NCI-H1105 (cell line): ENCODE data around the gene RNF114.
A peak's percentile ranks its signal among the peaks of the same experiment; 100 is the strongest.
"Not testable (repeated sequence)": the region's sequence is repeated elsewhere in the genome, so short reads cannot be mapped to it uniquely, and the experiment has no call there.

Experiments used
- DNase-seq: peaks from one replicate; lab custom pipeline; 2025; lab: John Stamatoyannopoulos, UW

Gene RNF114

DNA sequence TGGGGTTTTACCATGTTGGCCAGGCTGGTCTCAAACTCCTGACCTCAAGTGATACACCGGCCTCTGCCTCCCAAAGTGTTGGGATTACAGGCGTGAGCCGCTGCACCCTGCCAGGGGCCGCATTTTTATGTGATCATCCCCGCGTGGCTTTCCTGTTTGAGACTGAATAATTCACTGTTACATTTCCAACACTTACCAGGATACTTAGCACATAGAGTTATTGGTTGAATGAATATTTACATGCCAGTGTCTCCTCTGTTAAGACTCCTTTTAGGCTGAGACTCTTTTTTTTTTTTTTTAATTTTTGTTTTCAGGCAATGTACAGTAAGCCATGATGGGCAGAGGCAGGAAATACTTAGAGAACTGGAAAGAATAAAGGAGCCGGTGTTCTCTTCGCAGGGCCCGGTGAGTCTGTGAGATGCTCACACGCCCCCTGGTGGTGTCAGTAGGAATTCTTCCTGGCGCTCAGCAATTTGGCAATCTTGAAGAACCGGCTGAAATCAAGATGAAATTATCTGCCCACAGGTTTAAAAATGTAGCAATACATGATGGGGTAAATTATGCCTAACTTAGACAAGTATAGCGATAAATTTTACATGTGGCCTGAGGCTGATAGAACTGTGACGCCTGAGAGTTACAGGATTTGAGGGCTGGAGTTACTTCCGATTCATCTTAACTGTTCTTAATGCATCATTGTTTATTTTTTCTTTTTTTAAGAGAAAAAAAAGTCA, 7.6 kb upstream of the RNF114 start:
- DNase-seq, result peak; percentile 64

DNA sequence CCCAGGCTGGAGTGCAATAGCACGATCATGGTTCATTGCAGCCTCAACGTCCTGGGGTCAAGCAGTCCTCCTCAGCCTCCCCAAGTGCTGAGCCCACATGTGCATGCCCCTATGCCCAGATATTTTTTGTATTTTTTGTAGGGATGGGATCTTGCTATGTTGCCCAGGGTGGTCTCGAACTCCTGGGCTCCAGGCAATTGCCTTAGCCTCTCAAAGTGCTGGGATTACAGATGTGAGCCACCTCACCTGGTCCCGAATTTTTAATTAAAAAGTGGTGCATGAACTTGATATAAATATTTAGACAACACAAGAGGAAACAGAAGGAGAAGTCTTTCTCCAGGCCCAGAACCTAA, 7.1 kb upstream of the RNF114 start:
- DNase-seq, result no peak

GRCh38 chr20:49935746-49936152, 448 bp upstream of the RNF114 start:
- no peak for DNase-seq

DNA sequence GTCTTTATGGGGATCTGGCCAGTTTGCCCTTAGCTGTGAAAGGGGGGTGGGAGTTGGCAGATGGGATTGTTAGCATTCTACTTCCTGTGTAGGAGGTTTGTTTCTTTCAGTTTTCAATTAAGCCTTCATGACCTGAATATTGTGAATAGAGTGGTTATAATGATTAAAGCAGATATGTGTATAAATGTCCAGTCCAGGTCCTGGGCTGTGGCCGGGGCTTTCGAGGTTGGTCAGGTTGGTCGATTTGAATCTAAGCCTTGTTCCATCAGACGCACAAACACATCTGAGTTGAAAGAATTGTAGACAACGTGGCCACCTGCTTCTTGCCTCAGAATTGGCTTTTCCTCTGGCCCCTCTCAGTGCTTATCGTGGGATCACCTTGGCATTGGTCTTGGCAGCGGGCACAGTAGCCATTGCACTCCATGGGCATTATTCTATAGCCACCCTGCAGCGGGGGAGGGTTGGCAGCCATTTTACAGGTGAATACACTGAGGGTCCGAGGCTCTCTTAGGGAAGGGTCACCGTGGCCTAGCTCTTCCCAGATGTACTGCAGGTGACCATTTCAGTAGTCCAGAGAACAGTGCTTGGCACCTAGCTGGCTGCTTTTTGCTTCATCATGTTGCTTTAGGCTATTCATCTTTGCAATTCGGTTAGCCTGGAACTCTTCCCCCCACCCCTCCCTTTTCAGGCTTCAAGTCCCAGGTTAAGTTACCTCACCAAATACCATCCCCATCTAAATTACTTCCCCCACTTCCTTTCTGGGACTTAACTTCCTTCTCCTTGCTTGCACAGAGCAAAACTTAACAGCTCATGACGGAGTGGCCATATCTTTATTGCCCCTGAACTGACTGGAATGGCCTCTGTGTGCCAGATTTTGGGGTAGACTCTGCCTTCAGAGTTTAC, 1.1 kb downstream of the RNF114 start:
- DNase-seq, result no peak

GRCh38 chr20:49938173-49939163, 2.3 kb downstream of the RNF114 start:
- DNase-seq, result no peak

- DNase-seq, result no peak
Measured at GRCh38 chr20:49941456-49941855, 5.3 kb downstream of the RNF114 start.

DNA sequence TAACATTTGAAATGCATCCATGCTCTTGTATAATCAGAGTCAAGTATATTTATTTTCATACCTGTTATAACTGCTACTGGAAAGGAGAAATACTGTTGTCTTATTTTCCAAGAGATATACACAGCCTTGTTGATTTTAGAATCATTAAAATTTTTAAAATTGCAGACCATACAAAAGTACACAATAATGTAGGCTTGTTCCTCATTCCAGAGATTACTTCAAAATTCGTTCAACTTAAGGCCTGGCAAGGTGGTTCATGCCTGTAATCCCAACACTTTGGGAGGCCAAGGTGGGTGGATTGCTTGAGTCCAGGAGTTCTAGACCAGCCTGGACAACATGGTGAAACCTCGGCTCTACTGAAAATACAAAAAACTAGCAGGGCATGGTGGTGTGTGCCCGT, 6.1 kb downstream of the RNF114 start:
- no peak for DNase-seq

DNA sequence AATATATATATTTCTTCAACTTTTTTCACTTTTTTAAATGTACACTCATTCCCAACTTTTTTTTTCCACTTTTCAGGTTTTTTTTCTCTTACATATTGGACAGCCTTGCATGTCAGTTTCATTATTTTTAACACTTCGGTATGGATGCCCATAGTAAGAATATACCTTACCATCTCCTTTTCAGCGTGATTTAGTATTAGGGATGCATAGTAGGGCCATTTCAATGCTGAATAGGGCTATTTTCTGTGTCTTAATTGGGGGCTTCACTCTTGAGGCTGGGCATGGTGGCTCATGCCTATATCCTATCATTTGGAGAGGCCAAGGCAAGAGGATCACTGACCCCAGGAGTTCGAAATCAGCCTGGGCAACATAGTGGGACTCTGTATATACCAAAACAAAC, 6.7 kb downstream of the RNF114 start:
- no peak for DNase-seq

DNA sequence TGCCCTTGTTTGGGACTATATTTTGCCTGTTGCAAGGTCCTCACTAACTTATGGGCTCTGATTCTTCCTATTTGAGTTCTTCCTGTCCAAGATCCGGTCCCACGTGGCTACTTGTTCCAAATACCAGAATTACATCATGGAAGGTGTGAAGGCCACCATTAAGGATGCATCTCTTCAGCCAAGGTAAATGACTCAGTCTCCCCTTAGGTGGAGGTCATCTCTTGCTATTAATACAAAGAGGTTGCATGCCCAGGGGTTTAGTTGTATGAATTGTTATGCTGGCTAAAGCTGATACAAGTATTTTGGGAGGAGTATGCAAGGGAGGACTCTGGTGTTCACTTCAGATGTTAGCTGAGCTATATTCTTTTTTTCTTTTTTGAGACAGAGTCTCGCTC, 9.1 kb downstream of the RNF114 start:
- DNase-seq, result no peak

DNA sequence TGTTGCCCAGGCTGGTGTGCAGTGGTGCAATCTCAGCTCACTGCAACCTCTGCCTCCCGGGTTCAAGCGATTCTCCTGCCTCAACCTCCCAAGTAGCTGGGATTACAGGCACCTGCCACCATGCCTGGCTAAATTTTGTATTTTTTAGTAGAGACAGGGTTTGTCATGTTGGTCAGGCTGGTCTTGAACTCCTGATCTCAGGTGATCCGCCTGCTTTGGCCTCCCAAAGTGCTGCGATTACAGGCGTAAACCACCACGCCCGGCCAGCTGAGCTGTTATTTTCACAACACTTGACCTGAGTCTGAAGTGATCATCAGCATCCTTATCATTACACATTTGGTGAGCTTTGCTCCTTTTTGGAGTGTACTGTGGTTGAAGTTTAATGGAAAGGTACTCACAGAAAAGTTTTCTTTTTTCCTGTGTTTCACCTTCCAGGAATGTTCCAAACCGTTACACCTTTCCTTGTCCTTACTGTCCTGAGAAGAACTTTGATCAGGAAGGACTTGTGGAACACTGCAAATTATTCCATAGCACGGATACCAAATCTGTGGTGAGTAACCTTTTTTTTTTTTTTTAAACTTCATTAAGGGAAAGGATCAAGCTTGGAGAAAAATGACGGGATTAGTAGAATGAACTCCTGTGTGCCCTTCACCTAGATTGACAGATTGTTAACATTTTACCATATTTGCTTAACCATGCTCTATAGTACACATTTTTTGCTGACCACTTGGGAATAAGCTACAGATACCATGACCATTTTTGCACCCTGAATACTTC, 9.7 kb downstream of the RNF114 start:
- DNase-seq, result no peak

GRCh38 chr20:49948178-49948577, 12.0 kb downstream of the RNF114 start:
- no peak for DNase-seq

- DNase-seq, result no peak
Measured at GRCh38 chr20:49948809-49949507, 12.8 kb downstream of the RNF114 start.

GRCh38 chr20:49951151-49951550, 15.0 kb downstream of the RNF114 start:
- no peak for DNase-seq

DNA sequence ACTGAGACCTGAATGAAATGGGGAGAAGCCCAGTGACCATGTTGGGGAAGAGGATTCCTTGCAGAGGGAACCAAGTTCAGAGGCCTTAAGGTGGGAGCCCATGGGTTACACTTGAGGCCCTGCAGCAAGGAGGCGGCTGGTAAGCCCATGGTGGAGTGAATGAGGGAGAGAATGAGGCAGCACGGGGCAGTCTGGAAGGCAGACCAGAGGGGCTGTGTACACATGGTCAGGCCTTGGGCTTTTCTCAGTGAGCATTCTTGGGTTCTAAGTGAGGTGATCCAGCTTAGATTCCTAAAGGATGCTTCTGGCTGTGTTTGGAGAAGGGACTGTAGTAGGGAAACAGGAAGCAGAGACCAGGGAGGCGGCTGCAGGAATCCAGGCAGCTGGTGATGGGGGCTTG, 19.0 kb downstream of the RNF114 start:
- DNase-seq, result no peak

DNA sequence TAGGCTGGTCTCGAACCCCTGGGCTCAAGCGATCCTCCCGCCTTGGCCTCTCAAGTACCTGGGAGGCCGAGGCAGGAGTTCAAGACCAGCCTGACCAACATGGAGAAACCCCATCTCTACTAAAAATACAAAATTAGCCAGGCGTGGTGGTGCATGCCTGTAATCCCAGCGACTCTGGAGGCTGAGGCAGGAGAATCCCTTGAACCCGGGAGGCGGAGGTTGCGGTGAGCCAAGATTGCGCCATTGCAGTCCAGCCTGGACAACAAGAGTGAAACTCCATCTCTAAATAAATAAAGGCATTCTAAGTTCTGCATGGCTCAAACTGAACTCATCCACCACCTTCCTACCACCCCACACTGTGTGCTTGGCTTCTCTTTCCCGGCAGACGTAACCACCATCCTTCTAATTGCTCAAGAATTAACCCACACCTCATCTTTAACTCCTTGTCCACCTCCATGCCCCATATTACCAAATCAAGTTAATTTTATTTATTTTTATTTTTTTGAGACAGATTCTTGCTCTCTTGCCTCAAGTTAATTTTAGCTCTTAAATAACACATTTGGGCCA, 19.7 kb downstream of the RNF114 start:
- not testable (repeated sequence) for DNase-seq

DNA sequence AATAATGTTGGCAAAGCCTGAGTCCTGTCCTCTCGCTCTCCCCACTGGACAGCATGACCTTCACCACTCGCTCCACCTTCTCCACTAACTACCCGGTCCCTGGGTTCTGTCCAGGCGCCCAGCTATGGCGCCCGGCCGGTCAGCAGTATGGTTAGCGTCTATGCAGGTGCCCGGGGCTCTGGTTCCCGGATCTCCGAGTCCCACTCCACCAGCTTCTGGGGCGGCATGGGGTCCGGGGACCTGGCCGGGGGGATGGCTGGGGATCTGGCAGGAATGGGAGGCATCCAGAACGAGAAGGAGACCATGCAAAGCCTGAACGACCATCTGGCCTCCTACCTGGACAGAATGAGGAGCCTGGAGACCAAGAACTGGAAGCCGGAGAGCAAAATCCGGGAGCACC, 20.5 kb downstream of the RNF114 start:
- DNase-seq, result no peak

DNA sequence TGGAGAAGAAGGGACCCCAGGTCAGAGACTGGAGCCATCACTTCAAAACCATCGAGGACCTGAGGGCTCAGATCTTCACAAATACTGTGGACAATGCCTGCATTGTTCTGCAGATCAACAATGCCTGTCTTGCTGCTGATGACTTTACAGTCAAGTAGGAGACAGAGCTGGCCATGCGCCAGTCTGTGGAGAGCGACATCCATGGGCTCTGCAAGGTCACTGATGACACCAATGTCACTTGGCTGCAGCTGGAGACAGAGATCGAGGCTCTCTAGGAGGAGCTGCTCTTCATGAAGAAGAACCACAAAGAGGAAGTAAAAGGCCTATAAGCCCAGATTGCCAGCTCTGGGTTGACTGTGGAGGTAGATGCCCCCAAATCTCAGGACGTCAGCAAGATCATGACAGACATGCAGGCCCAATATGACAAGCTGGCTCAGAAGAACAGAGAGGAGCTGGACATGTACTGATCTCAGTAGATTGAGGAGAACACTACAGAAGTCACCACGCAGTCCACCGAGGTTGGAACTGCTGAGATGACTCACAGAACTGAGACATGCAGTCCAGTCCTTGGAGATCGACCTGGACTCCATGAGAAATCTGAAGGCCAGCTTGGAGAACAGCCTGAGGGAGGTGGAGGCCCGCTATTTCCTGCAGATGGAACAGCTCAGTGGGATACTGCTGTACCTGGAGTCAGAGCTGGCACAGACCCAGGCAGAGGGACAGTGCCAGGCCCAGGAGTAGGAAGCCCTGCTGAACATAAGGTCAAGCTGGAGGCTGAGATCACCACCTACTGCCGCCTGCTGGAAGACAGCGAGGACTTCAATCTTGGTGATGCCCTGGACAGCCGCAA, 21.1 kb downstream of the RNF114 start:
- not testable (repeated sequence) for DNase-seq

DNA sequence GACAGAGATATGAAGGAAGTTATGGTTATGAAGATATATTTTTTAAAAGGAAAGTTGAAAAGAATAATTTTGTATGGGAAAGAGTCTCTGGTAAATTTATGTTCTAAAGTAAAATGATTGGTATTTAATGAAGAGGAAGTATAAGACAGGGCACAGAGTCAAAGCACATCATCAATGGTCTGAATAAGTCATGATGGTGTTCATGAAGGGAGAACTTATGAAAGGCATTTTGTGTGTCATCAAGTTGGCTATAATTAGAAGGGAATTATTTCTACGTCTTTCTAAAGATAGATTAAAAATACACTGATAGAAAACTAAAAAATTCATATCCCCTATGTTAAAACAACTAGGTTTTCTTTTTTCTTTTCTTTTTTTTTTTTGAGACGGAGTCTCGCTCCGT, 25.2 kb downstream of the RNF114 start:
- no peak for DNase-seq

DNA sequence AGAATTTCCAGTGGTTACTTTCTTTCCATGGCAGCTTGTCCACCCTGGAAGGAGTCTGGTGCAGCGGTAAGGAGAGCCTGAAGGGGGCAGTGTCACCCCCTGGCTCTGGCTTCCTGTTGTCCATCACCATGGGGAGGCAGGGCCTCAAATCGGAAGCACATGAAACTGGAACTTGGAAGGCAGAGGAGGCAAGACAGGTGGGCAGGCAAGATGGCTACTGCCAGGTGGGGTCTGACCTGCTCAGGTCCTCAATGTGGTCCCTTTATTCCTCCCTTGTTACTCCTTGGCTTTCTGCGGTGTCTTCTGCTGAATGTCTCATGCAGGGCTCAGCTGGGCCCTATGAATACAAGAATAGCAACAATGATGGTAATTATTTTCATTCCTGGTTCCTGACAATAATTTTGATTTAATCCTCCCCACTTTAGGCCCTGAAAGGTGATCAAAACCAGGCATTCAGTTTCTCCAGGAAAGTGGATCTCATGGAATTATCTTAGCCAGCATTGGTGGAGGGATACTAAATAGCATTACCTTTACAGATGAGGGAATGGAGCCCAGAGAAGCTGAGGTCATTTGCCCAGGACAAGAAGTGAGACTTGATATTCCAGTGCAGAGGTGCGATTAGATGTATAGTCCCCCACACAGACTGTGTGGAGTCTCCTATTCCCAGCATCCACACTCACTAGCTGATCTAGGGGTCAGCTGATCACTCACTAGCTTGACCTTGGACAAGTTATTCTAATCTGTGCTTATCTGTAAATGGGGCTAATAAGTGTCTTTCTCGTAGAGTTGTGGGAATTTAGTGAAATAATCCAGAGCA, 29.0 kb downstream of the RNF114 start:
- peak; percentile 7 for DNase-seq
